Mesenchymal stem cell (in vitro differentiated cells and primary cell): Measurements from ENCODE around the gene SBSN.

Experiments
- DNase-seq: peaks from one replicate; pipeline ENCODE4 v3.0.0-alpha.2; 2013
- H2AFZ ChIP-seq: one replicate; pipeline ENCODE4 v1.6.1; 2013; ENCODE audit warnings: low read depth, mild to moderate bottlenecking, control low read depth, inconsistent platforms, low read length, moderate library complexity
- H2AK5ac ChIP-seq: 2 replicates; pipeline ENCODE4 v1.6.1; 2013; ENCODE audit warnings: low read length, moderate library complexity, mild to moderate bottlenecking, inconsistent platforms; ENCODE audit not compliant: severe bottlenecking
- H2BK120ac ChIP-seq: one replicate; pipeline ENCODE4 v1.6.1; 2013; ENCODE audit warnings: low read depth, mild to moderate bottlenecking, inconsistent platforms, low read length, moderate library complexity
- H2BK12ac ChIP-seq, 2 experiments: one replicate each; pipeline ENCODE4 v1.6.1; 2013; ENCODE audit warnings: inconsistent platforms in 2 of 2, low read length in 2 of 2, mild to moderate bottlenecking in 2 of 2, moderate library complexity in 2 of 2, control low read depth in 1 of 2
- H2BK15ac ChIP-seq: one replicate; pipeline ENCODE4 v1.6.1; 2013; ENCODE audit warnings: mild to moderate bottlenecking, low read depth, inconsistent platforms; ENCODE audit not compliant: poor library complexity, severe bottlenecking
- H2BK5ac ChIP-seq: 2 replicates; pipeline ENCODE4 v1.6.1; 2013; ENCODE audit warnings: low read depth, mild to moderate bottlenecking, low read length, control low read depth, inconsistent platforms; ENCODE audit not compliant: poor library complexity, severe bottlenecking
- H3K14ac ChIP-seq, 2 experiments: one replicate each; pipeline ENCODE4 v1.6.1; 2013; ENCODE audit warnings: inconsistent platforms in 2 of 2, low read length in 2 of 2, control low read depth in 1 of 2, mild to moderate bottlenecking in 1 of 2, moderate library complexity in 1 of 2
- H3K18ac ChIP-seq, 2 experiments: one replicate each; pipeline ENCODE4 v1.6.1; 2013; ENCODE audit warnings: inconsistent platforms in 2 of 2, low read length in 2 of 2, control low read depth in 1 of 2, low read depth in 1 of 2, mild to moderate bottlenecking in 1 of 2
- H3K23ac ChIP-seq, 2 experiments: one replicate each; pipeline ENCODE4 v1.6.1; 2013; ENCODE audit warnings: inconsistent platforms in 2 of 2, low read length in 2 of 2, mild to moderate bottlenecking in 2 of 2, moderate library complexity in 2 of 2, control low read depth in 1 of 2
- H3K27ac ChIP-seq: 2 replicates; pipeline ENCODE4 v1.5.1; 2013; ENCODE audit warnings: mild to moderate bottlenecking, moderate library complexity, low read length, control low read depth, inconsistent platforms; ENCODE audit not compliant: poor library complexity, severe bottlenecking
- H3K27me3 ChIP-seq, 2 experiments: 2 replicates each; pipeline versions ENCODE4 v1.6.1 to v1.7.0; 2013; ENCODE audit warnings: low read length in 2 of 2, mild to moderate bottlenecking in 2 of 2, moderate library complexity in 2 of 2, control low read depth in 1 of 2, inconsistent platforms in 1 of 2; ENCODE audit not compliant: control insufficient read depth in 1 of 2, insufficient read depth in 1 of 2
- H3K36me3 ChIP-seq, 2 experiments: 2 replicates each; pipeline versions ENCODE4 v1.6.1 to v1.7.0; 2013; ENCODE audit warnings: low read length in 2 of 2, control low read depth in 1 of 2, inconsistent platforms in 1 of 2, low read depth in 1 of 2, mild to moderate bottlenecking in 1 of 2; ENCODE audit not compliant: insufficient read depth in 2 of 2, control insufficient read depth in 1 of 2
- H3K4ac ChIP-seq, 2 experiments: one replicate each; pipeline ENCODE4 v1.6.1; 2013; ENCODE audit warnings: inconsistent platforms in 2 of 2, low read length in 2 of 2, mild to moderate bottlenecking in 2 of 2, moderate library complexity in 2 of 2, control low read depth in 1 of 2, low read depth in 1 of 2
- H3K4me1 ChIP-seq: 2 replicates; pipeline ENCODE4 v1.6.1; 2013; ENCODE audit warnings: low read depth, low read length, control low read depth; ENCODE audit not compliant: control insufficient read depth, insufficient read depth
- H3K4me2 ChIP-seq: 2 replicates; pipeline ENCODE4 v1.6.1; 2013; ENCODE audit warnings: low read length, mild to moderate bottlenecking, inconsistent platforms; ENCODE audit not compliant: poor library complexity, severe bottlenecking
- H3K4me3 ChIP-seq, 2 experiments: 2 replicates each; pipeline versions ENCODE4 v1.5.1 to v1.7.0; 2013; ENCODE audit warnings: low read length in 2 of 2, mild to moderate bottlenecking in 2 of 2, control low read depth in 1 of 2, low read depth in 1 of 2; ENCODE audit not compliant: insufficient read depth in 1 of 2
- H3K79me1 ChIP-seq: replicated peaks from 2 replicates; pipeline ENCODE4 v1.6.1; 2013; ENCODE audit warnings: mild to moderate bottlenecking, control low read depth, low read length, inconsistent platforms; ENCODE audit not compliant: poor library complexity, severe bottlenecking
- H3K9ac ChIP-seq: 2 replicates; pipeline ENCODE4 v1.7.0; 2013; ENCODE audit warnings: mild to moderate bottlenecking, low read length, moderate library complexity
- H3K9me3 ChIP-seq: 2 replicates; pipeline ENCODE4 v1.7.0; 2013; ENCODE audit warnings: mild to moderate bottlenecking, low read length; ENCODE audit not compliant: control insufficient read depth
- H4K8ac ChIP-seq: one replicate; pipeline ENCODE4 v1.6.1; 2013; ENCODE audit warnings: inconsistent platforms, mild to moderate bottlenecking, low read length, moderate library complexity
- H4K91ac ChIP-seq: one replicate; pipeline ENCODE4 v1.6.1; 2013; ENCODE audit warnings: mild to moderate bottlenecking, low read length, inconsistent platforms
- WGBS: methylation state at CpG from one replicate; pipeline ENCODE4 v1.1.7; 2013; ENCODE audit warnings: mixed read lengths; 5-methylcytosine and 5-hydroxymethylcytosine counted together

SBSN gene

DNA sequence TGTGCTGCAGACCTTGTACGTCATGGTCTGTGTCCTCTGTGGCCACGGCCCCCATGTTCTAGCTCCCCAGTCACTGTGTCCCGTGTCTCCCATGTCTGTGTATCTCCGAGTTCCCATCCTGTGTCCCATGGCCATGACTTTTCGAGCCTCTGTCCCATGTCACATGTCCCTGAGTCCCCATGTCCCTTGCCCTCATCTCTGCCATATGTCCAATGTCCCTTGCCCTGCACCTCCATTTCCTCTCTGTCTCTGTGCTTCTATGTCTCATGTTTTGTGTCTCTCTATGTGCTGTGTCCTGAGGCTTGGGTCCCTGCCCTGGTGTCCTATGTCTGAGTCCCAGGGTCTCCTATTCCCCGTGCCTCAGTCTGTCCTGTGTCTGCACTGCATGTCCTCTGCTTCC is 33.3 kb upstream of the SBSN start:
- H4K91ac ChIP-seq, result no peak overlapping the region
- H3K4me1 ChIP-seq, result peaks cover 12% of the 10 kb centered on the region
- no peak overlapping the region for H3K9ac ChIP-seq
- H2BK12ac ChIP-seq, result no peak overlapping the region
- H2AFZ ChIP-seq, result no peak overlapping the region
- H3K27me3 ChIP-seq, result peaks cover 25 to 80% of the 10 kb centered on the region in 2 experiments
- no peak overlapping the region for H2BK120ac ChIP-seq
- no peak overlapping the region for H2BK5ac ChIP-seq
- no peak overlapping the region for H3K14ac ChIP-seq
- no peak overlapping the region for H2AK5ac ChIP-seq
- H3K9me3 ChIP-seq, result no peaks in the 10 kb centered on the region
- H3K4me3 ChIP-seq, result no peak overlapping the region
- WGBS, result 77% methylated on average over 6 of the region's 6 CpGs
- H3K4me2 ChIP-seq, result no peak overlapping the region
- DNase-seq, result no peak
- H3K18ac ChIP-seq, result no peak overlapping the region
- no peaks in the 10 kb centered on the region for H3K79me1 ChIP-seq
- no peak overlapping the region for H4K8ac ChIP-seq
- no peak overlapping the region for H2BK15ac ChIP-seq
- no peaks in the 10 kb centered on the region for H3K36me3 ChIP-seq
- no peak overlapping the region for H3K23ac ChIP-seq
- no peak overlapping the region for H3K4ac ChIP-seq
- no peak overlapping the region for H3K27ac ChIP-seq

DNA sequence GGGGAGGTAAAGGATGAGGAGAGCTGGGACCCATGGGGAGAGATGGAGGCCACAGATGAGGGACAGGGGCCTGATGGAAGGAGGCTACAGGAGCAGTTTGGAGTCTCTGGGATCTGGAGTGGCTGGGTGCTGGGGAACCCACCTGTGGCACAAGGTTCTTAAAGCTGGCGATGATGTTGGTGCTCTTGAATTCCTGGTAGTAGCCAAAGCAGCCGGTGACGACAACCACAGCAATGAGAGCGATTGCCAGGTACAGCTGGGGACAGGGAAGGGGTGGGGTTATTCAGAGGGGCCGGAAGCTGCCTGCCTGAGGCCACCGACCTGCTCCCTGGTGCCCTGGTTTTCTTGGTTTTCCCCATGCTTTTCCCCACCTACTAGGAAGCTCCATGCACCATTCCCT is 32.6 kb upstream of the SBSN start:
- no peak overlapping the region for H4K8ac ChIP-seq
- no peak overlapping the region for H3K4me3 ChIP-seq
- H3K9me3 ChIP-seq, result no peaks in the 10 kb centered on the region
- H3K27ac ChIP-seq, result no peak overlapping the region
- no peak overlapping the region for H2BK12ac ChIP-seq
- DNase-seq, result no peak
- no peaks in the 10 kb centered on the region for H3K36me3 ChIP-seq
- H2BK5ac ChIP-seq, result no peak overlapping the region
- no peak overlapping the region for H2BK15ac ChIP-seq
- H3K9ac ChIP-seq, result no peak overlapping the region
- no peak overlapping the region for H3K4me2 ChIP-seq
- H3K4ac ChIP-seq, result no peak overlapping the region
- H3K23ac ChIP-seq, result no peak overlapping the region
- no peak overlapping the region for H2AFZ ChIP-seq
- 68% methylated on average over 6 of the region's 6 CpGs for WGBS
- H2BK120ac ChIP-seq, result no peak overlapping the region
- H3K4me1 ChIP-seq, result peaks cover 12% of the 10 kb centered on the region
- peaks cover 31 to 88% of the 10 kb centered on the region in 2 experiments for H3K27me3 ChIP-seq
- no peak overlapping the region for H4K91ac ChIP-seq
- no peaks in the 10 kb centered on the region for H3K79me1 ChIP-seq
- H3K18ac ChIP-seq, result no peak overlapping the region
- no peak overlapping the region for H2AK5ac ChIP-seq
- H3K14ac ChIP-seq, result no peak overlapping the region

DNA sequence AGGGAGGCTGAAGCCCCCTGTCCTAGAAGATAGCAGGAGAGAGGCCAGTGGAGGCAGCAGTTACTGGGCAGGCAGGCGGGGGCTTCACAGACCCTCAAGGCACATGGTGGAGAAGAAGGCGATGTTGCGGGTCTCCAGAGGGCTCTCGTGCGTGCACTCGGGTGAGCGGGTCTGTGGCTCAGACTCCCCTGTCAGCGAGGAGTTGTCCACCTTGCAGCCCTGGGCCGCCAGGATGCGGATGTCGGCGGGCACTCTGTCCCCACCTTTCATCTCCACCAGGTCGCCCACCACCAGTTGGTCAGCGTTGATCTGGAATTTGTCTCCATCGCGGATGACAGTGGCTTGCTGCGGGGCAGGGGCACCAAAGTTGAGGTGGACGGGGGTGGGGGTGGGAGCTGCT is 32.2 kb upstream of the SBSN start:
- Histone ChIP-seq H2BK120ac (no peak overlapping the region), H2BK15ac (no peak overlapping the region), H3K27ac (no peak overlapping the region), H3K27me3 (peaks cover 31 to 89% of the 10 kb centered on the region in 2 experiments), H2AFZ (no peak overlapping the region), H3K9me3 (no peaks in the 10 kb centered on the region), H3K4me3 (no peak overlapping the region), H3K4ac (no peak overlapping the region), H3K36me3 (no peaks in the 10 kb centered on the region), H4K8ac (no peak overlapping the region), H3K4me2 (no peak overlapping the region), H3K4me1 (peaks cover 14% of the 10 kb centered on the region), H3K79me1 (no peaks in the 10 kb centered on the region), H2BK12ac (no peak overlapping the region), H3K23ac (no peak overlapping the region), H2BK5ac (no peak overlapping the region), H4K91ac (no peak overlapping the region), H3K18ac (no peak overlapping the region), H3K14ac (no peak overlapping the region), H2AK5ac (no peak overlapping the region), H3K9ac (no peak overlapping the region)
- no peak for DNase-seq
- 91% methylated on average over 17 of the region's 18 CpGs for WGBS

DNA sequence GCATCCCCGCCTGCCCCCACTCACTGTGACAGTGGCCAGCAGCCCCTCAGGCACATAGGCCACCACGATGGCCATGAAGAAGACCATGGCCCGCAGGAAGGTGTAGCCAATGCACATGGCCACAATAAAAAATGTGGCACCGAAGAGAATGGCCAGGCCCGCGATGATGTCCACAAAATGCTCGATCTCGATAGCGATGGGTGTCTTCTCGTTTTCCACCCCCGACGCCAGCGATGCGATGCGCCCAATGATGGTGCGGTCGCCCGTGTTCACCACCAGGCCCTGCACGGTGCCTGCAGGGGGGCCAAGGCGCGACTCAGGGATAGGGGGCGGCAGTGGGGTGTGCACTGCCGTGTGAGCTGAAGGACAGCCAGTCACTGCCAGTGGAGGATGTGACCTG is 31.7 kb upstream of the SBSN start:
- Histone ChIP-seq H3K9me3 (no peaks in the 10 kb centered on the region), H3K4me3 (no peak overlapping the region), H3K4ac (no peak overlapping the region), H2BK15ac (no peak overlapping the region), H2AFZ (no peak overlapping the region), H3K36me3 (no peaks in the 10 kb centered on the region), H3K4me2 (no peak overlapping the region), H3K27me3 (peaks cover 31 to 89% of the 10 kb centered on the region in 2 experiments), H2BK12ac (no peak overlapping the region), H4K91ac (no peak overlapping the region), H3K79me1 (no peaks in the 10 kb centered on the region), H2BK120ac (no peak overlapping the region), H4K8ac (no peak overlapping the region), H3K18ac (no peak overlapping the region), H3K14ac (no peak overlapping the region), H3K4me1 (peaks cover 14% of the 10 kb centered on the region), H3K9ac (no peak overlapping the region), H2BK5ac (no peak overlapping the region), H3K23ac (no peak overlapping the region), H3K27ac (no peak overlapping the region), H2AK5ac (no peak overlapping the region)
- DNase-seq, result no peak
- 89% methylated on average over 23 of the region's 23 CpGs for WGBS
